Stimulated activated CD4-positive, alpha-beta T cell treated with anti-CD3 and anti-CD28 coated beads, Interleukin-4, amount 100 ng/mL, for 48 hours (primary cell): Measurements from ENCODE around the gene ANO4.
"Not testable (repeated sequence)": the region's sequence is repeated elsewhere in the genome, so short reads cannot be mapped to it uniquely, and the experiment has no call there.

Experiments
- DNase-seq, 2 donors: peaks; one replicate each; pipeline ENCODE4 v3.0.0-alpha.2; 2020; ENCODE audit warnings: low read depth in 2 of 2

Gene ANO4

GRCh38 chr12:101042211-101042610, 247.6 kb downstream of the ANO4 start:
- no peak for DNase-seq

- no peak for DNase-seq
Measured at GRCh38 chr12:101044512-101045059, 250.0 kb downstream of the ANO4 start.

GRCh38 chr12:101045486-101046464, 251.2 kb downstream of the ANO4 start:
- DNase-seq, result no peak

GRCh38 chr12:101047652-101048051, 253.1 kb downstream of the ANO4 start:
- DNase-seq, result no peak

GRCh38 chr12:101050631-101051030, 256.1 kb downstream of the ANO4 start:
- DNase-seq, result no peak

- DNase-seq, result no peak
Measured at GRCh38 chr12:101051151-101051550, 256.6 kb downstream of the ANO4 start.

- DNase-seq, result no peak
Measured at GRCh38 chr12:101051901-101052550, 257.4 kb downstream of the ANO4 start.

- no peak for DNase-seq
Measured at GRCh38 chr12:101053203-101053602, 258.6 kb downstream of the ANO4 start.

- no peak for DNase-seq
Measured at GRCh38 chr12:101055940-101056339, 261.4 kb downstream of the ANO4 start.

GRCh38 chr12:101062508-101062907, 267.9 kb downstream of the ANO4 start:
- not testable (repeated sequence) for DNase-seq

- no peak for DNase-seq
Measured at GRCh38 chr12:101064721-101065120, 270.1 kb downstream of the ANO4 start.

- no peak for DNase-seq
Measured at GRCh38 chr12:101066489-101066888, 271.9 kb downstream of the ANO4 start.

- DNase-seq, result no peak
Measured at GRCh38 chr12:101068402-101068801, 273.8 kb downstream of the ANO4 start.

- no peak for DNase-seq
Measured at GRCh38 chr12:101068836-101069235, 274.3 kb downstream of the ANO4 start.

- no peak for DNase-seq
Measured at GRCh38 chr12:101074940-101075680, 280.5 kb downstream of the ANO4 start.

GRCh38 chr12:101076921-101077320, 282.3 kb downstream of the ANO4 start:
- no peak for DNase-seq

- DNase-seq, result no peak
Measured at GRCh38 chr12:101077791-101078528, 283.4 kb downstream of the ANO4 start.

- DNase-seq, result no peak
Measured at GRCh38 chr12:101078536-101079285, 284.1 kb downstream of the ANO4 start.

- no peak for DNase-seq
Measured at GRCh38 chr12:101082706-101083105, 288.1 kb downstream of the ANO4 start.

- no peak for DNase-seq
Measured at GRCh38 chr12:101086490-101087135, 292.0 kb downstream of the ANO4 start.
